Right lobe of liver (tissue), 6 donors: ENCODE data around the gene KCNMA1. TPM values are rescaled to one million over a fixed set of nuclear protein-coding genes. Genes with fewer than 3 reads are reported as not detected.
A peak's percentile ranks its signal among the peaks of the same experiment; 100 is the strongest.

Experiments
- ATAC-seq, 4 donors: fragments of 200-7000 bp; cut with Tn5 transposase; one replicate each; pipeline ENCODE4 v1.9.1; 2020; ENCODE audit warnings: mild to moderate bottlenecking in 4 of 4, moderate library complexity in 4 of 4
- DNase-seq, 3 donors: peaks; one replicate each; pipeline ENCODE4 v3.0.0-alpha.2; 2020
- H3K27ac ChIP-seq, 3 donors: fragments of 200-600 bp; one replicate each; pipeline ENCODE4 v1.8.0; 2022
- H3K27me3 ChIP-seq, 2 donors: fragments of 200-600 bp; one replicate each; pipeline ENCODE4 v1.8.0; 2022
- H3K36me3 ChIP-seq, 4 donors: fragments of 200-600 bp; sonication (generic) in 1 of 4; one replicate each; pipeline versions ENCODE4 v1.5.1 to v1.8.0; 2017 to 2022; ENCODE audit warnings: control low read depth in 1 of 4
- H3K4me1 ChIP-seq, 4 donors: fragments of 200-600 bp; sonication (generic) in 1 of 4; one replicate each; pipeline versions ENCODE4 v1.5.1 to v1.8.0; 2017 to 2022; ENCODE audit warnings: control low read depth in 1 of 4
- H3K4me3 ChIP-seq, 3 donors: fragments of 200-600 bp; one replicate each; pipeline ENCODE4 v1.8.0; 2022
- H3K9me3 ChIP-seq, 4 donors: fragments of 200-600 bp; sonication (generic) in 1 of 4; one replicate each; pipeline versions ENCODE4 v1.5.1 to v1.8.0; 2017 to 2022; ENCODE audit warnings: control low read depth in 1 of 4
- CTCF ChIP-seq, 4 donors: fragments of 200-600 bp in 3 of 4; fragments of 450-650 bp in 1 of 4; IDR thresholded peaks; one replicate each; pipeline versions ENCODE4 v1.5.1 to v1.8.0; 2016 to 2022; ENCODE audit warnings: antibody characterized with exemption in 4 of 4, mild to moderate bottlenecking in 2 of 4
- POLR2A ChIP-seq: fragments of 450-650 bp; IDR thresholded peaks from one replicate; pipeline ENCODE4 v1.6.1; 2017; ENCODE audit warnings: antibody characterized with exemption, mild to moderate bottlenecking
- WGBS: methylation state at CpG from one replicate; pipeline ENCODE4 v1.1.6; 2018; ENCODE audit warnings: low coverage, low lambda C conversion rate; ENCODE audit not compliant: insufficient coverage; ENCODE audit errors: missing lambda C conversion rate; 5-methylcytosine and 5-hydroxymethylcytosine counted together
- intact Hi-C, 2 donors: fragments of 100-400 bp; cut with DNase I; formaldehyde crosslinking; loops; one replicate each; pipeline versions ENCODE4 v1.11.2 to v1.14.1; 2022
- total RNA-seq, 6 experiments: library from RNA; depleted of rRNA in 2 of 6; stranded (reverse); fragments of >200 nt in 2 of 6; fragmentation: NEBNext Ultra II Directional in 3 of 6; extraction: Animal tissue kit (Norgen Biotek cat#: 25700) in 3 of 6; gene quantifications; one replicate each; pipeline versions ENCODE4 v1.1.0 to v1.2.4, GENCODE V29; 2016 to 2023
- donor health status: DM: no; HTN: yes; CAD: no.
- donor health status: DM: no; HTN: no; CAD: no.
- donor health status: DM: no; HTN: no; CAD: no.
- donor health status: DM: no; HTN: yes; CAD: no.
- donor health status: DM: no; HTN: yes; CAD: no.

KCNMA1 gene
- total RNA-seq, 6 experiments from 2014 or later, result 5.7 to 48.0 (median 15.1) TPM

GRCh38 chr10:77451886-77452285 lies 185.7 kb downstream of the KCNMA1 start:
- intact Hi-C loops, result no loop called here
- TF ChIP-seq CTCF (IDR thresholded peaks at IDR 0.05) (no peak), POLR2A (no peak)
- ATAC-seq, result peak; percentile 67 to 88 (median 73)
- 39% methylated on average over 2 of the region's 2 CpGs for WGBS
- Histone ChIP-seq H3K4me1 (peaks cover 0 to 22% (median 6%) of the 10 kb centered on the region in 4 donors), H3K4me3 (no peak overlapping the region), H3K27me3 (no peaks in the 10 kb centered on the region), H3K36me3 (no peaks in the 10 kb centered on the region), H3K27ac (peak overlapping the region in 1 of 3 donors; percentile 30), H3K9me3 (no peaks in the 10 kb centered on the region)
- peak in 2 of 3 donors; percentile 61 to 68 for DNase-seq

- no peak overlapping the region for H3K4me3 ChIP-seq
- TF ChIP-seq POLR2A, result no peak
- TF ChIP-seq CTCF (IDR thresholded peaks at IDR 0.05), result no peak
- peaks cover 0 to 22% (median 6%) of the 10 kb centered on the region in 4 donors for H3K4me1 ChIP-seq
- intact Hi-C loops, result no loop called here
- DNase-seq (no peak), ATAC-seq (no peak)
- H3K36me3 ChIP-seq, result no peaks in the 10 kb centered on the region
- no peak overlapping the region for H3K27ac ChIP-seq
- H3K27me3 ChIP-seq, result no peaks in the 10 kb centered on the region
- WGBS, result 67% methylated on average over 5 of the region's 5 CpGs
- no peaks in the 10 kb centered on the region for H3K9me3 ChIP-seq
Measured at GRCh38 chr10:77448226-77448625, 189.4 kb downstream of the KCNMA1 start.

GRCh38 chr10:77446700-77447099 lies 190.9 kb downstream of the KCNMA1 start:
- Histone ChIP-seq H3K4me1 (peaks cover 0 to 14% (median 4%) of the 10 kb centered on the region in 4 donors), H3K4me3 (no peak overlapping the region), H3K9me3 (no peaks in the 10 kb centered on the region), H3K36me3 (no peaks in the 10 kb centered on the region), H3K27ac (no peak overlapping the region), H3K27me3 (no peaks in the 10 kb centered on the region)
- ATAC-seq, result no peak
- TF ChIP-seq CTCF (IDR thresholded peaks at IDR 0.05), result no peak
- TF ChIP-seq POLR2A, result no peak
- intact Hi-C loops, result no loop called here
- WGBS, result no CpG with 5 or more reads among the region's 4 CpGs
- DNase-seq, result no peak

DNA sequence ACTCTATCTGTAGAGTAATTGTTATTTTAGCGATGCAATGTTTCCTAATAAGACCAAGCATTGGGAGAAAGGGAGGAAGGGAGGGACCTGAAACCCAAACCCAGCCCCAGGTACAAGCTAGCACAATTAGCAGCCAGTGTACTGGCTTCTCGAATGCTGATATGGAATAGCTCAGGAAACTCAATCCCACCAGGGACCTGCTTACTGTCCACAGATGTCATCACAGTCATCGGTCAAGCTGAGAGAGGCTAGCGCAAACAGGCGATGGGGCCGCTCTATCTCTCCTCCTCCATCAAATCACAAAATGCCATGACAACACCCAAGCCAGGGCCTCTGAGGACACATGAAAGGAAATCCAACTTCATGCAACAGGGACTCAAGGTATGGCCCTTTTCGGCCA lies 192.1 kb downstream of the KCNMA1 start:
- Histone ChIP-seq H3K27me3 (no peaks in the 10 kb centered on the region), H3K4me1 (peaks cover 0 to 2% (median 0%) of the 10 kb centered on the region in 4 donors), H3K4me3 (no peak overlapping the region), H3K27ac (no peak overlapping the region), H3K9me3 (no peaks in the 10 kb centered on the region), H3K36me3 (no peaks in the 10 kb centered on the region)
- TF ChIP-seq POLR2A, result no peak
- no peak for TF ChIP-seq CTCF (IDR thresholded peaks at IDR 0.05)
- intact Hi-C loops, result no loop called here
- DNase-seq, result no peak
- no peak for ATAC-seq
- 94% methylated on average over 7 of the region's 7 CpGs for WGBS

- intact Hi-C loops, result no loop called here
- 73% methylated on average over 2 of the region's 2 CpGs for WGBS
- no peak for ATAC-seq
Measured at GRCh38 chr10:77444041-77444440, 193.6 kb downstream of the KCNMA1 start.

More at GRCh38 chr10:77444041-77444440, 193.6 kb downstream of the KCNMA1 start:
- no peak for TF ChIP-seq POLR2A
- no peak for TF ChIP-seq CTCF (IDR thresholded peaks at IDR 0.05)
- Histone ChIP-seq H3K27ac (no peak overlapping the region), H3K4me1 (no peaks in the 10 kb centered on the region), H3K36me3 (no peaks in the 10 kb centered on the region), H3K4me3 (no peak overlapping the region), H3K27me3 (no peaks in the 10 kb centered on the region), H3K9me3 (no peaks in the 10 kb centered on the region)
- DNase-seq, result no peak
